GM23338 (cell line): Measurements from ENCODE around the gene NTMT1. TPM values are rescaled to one million over a fixed set of nuclear protein-coding genes. Genes with fewer than 3 reads are reported as not detected.

Source experiments
- ATAC-seq: fragments of 200-7000 bp; cut with Tn5 transposase; 3 replicates; pipeline ENCODE4 v1.9.1; 2020
- DNase-seq: peaks from one replicate; pipeline ENCODE4 v3.0.0-alpha.2; 2015; ENCODE audit warnings: low spot score
- H2AFZ ChIP-seq: fragments of 200-600 bp; sonication (generic); 2 replicates; pipeline ENCODE4 v1.8.0; 2016; ENCODE audit warnings: antibody characterized with exemption, mild to moderate bottlenecking, moderate library complexity
- H3F3A ChIP-seq: fragments of 200-600 bp; sonication (generic); replicated peaks from 2 replicates; pipeline ENCODE4 v1.8.0; 2017; ENCODE audit warnings: antibody characterized with exemption, mixed run types, low read depth
- H3K27ac ChIP-seq: fragments of 200-600 bp; sonication (generic); 2 replicates; pipeline ENCODE4 v1.6.1; 2016; ENCODE audit warnings: low read depth
- H3K27me3 ChIP-seq: fragments of 200-600 bp; sonication (generic); 2 replicates; pipeline ENCODE4 v1.8.0; 2016; ENCODE audit warnings: mild to moderate bottlenecking, mixed run types, moderate library complexity; ENCODE audit not compliant: insufficient read depth
- H3K36me3 ChIP-seq: fragments of 200-600 bp; sonication (generic); 2 replicates; pipeline ENCODE4 v1.8.0; 2016; ENCODE audit warnings: mild to moderate bottlenecking; ENCODE audit not compliant: insufficient read depth
- H3K4me1 ChIP-seq: fragments of 200-600 bp; sonication (generic); 2 replicates; pipeline ENCODE4 v1.8.0; 2016; ENCODE audit warnings: mild to moderate bottlenecking, moderate library complexity; ENCODE audit not compliant: insufficient read depth
- H3K4me2 ChIP-seq: fragments of 200-600 bp; sonication (generic); 2 replicates; pipeline ENCODE4 v1.7.1; 2017; ENCODE audit warnings: mixed run types
- H3K4me3 ChIP-seq: fragments of 200-600 bp; sonication (generic); 2 replicates; pipeline ENCODE4 v1.6.1; 2016; ENCODE audit warnings: mixed run types
- H3K79me2 ChIP-seq: fragments of 200-600 bp; sonication (generic); replicated peaks from 2 replicates; pipeline ENCODE4 v1.8.0; 2017; ENCODE audit warnings: mild to moderate bottlenecking; ENCODE audit not compliant: insufficient read depth
- H3K9me2 ChIP-seq: fragments of 200-600 bp; sonication (generic); 2 replicates; pipeline ENCODE4 v1.8.0; 2017; ENCODE audit not compliant: insufficient read depth
- H4K20me1 ChIP-seq: fragments of 200-600 bp; sonication (generic); replicated peaks from 2 replicates; pipeline ENCODE4 v1.8.0; 2017; ENCODE audit warnings: mild to moderate bottlenecking; ENCODE audit not compliant: insufficient read depth
- H3K27ac Mint-ChIP-seq: 2 replicates; pipeline ENCODE4 v1.8.0; 2020; ENCODE audit warnings: inconsistent platforms, mild to moderate bottlenecking, moderate library complexity, mixed read lengths
- H3K27me3 Mint-ChIP-seq: 3 replicates; pipeline ENCODE4 v1.8.0; 2022; ENCODE audit warnings: low read depth, mild to moderate bottlenecking, moderate library complexity, mixed read lengths, inconsistent platforms; ENCODE audit not compliant: insufficient read depth, poor library complexity
- H3K36me3 Mint-ChIP-seq: 3 replicates; pipeline ENCODE4 v1.8.0; 2021; ENCODE audit warnings: low read depth, mild to moderate bottlenecking, inconsistent platforms, moderate library complexity, mixed read lengths
- H3K4me1 Mint-ChIP-seq: 3 replicates; pipeline ENCODE4 v1.8.0; 2020; ENCODE audit warnings: mild to moderate bottlenecking, inconsistent platforms, mixed read lengths
- H3K4me3 Mint-ChIP-seq: 3 replicates; pipeline ENCODE4 v1.8.0; 2021; ENCODE audit warnings: moderate library complexity, mild to moderate bottlenecking, inconsistent platforms, mixed read lengths
- H3K9me3 Mint-ChIP-seq: 3 replicates; pipeline ENCODE4 v1.8.0; 2020; ENCODE audit warnings: moderate library complexity, mild to moderate bottlenecking, inconsistent platforms, mixed read lengths
- POLR2AphosphoS5 ChIP-seq: IDR thresholded peaks from 2 replicates; pipeline ENCODE4 v1.6.1; 2016; ENCODE audit warnings: antibody characterized with exemption, low read depth
- ZNF331 ChIP-seq: fragments of 250-450 bp; sonication (Bioruptor Pico); IDR thresholded peaks from 2 replicates; pipeline ENCODE4 v1.5.0; 2020; ENCODE audit warnings: low read depth, mild to moderate bottlenecking, moderate library complexity
- polyA plus RNA-seq: library from polyadenylated mRNA; unstranded; fragments of >200 nt; fragmentation: Nextera tagmentation; extraction: Ambion mirVana; gene quantifications from 2 replicates; pipeline ENCODE4 v1.2.1, GENCODE V29; 2016
- total RNA-seq: library from RNA; depleted of rRNA; stranded (reverse); fragments of >200 nt; shearing (Covaris generic); gene quantifications from 2 replicates; pipeline ENCODE4 v1.2.3, GENCODE V29; 2014
- TF ChIP-seq, protein P1 (sequence below): IDR thresholded peaks from 2 replicates; pipeline ENCODE4 v1.6.1; 2016; ENCODE audit warnings: antibody characterized with exemption

NTMT1 gene
- total and polyA plus RNA-seq, 2 experiments from 2014 or later, result 59.4 to 108 TPM

DNA sequence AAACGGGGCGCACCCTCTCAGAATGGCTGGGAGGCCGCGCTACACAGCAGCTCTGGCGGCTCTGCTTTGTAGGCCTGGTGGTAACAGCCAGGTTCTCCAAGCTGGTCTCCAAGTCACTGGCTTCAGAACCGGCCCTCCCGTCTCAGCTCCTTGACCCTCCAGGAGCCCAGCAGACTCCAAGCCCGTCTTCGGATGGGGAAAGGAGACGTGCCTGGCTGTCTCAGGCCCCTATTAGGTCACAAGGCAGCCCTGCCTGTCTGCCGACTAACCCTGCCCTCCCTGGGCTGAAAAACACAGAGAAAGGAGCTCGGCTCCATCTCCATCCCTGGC, 13.8 kb downstream of the NTMT1 start:
- no peak overlapping the region for H3K27ac ChIP-seq
- no peak overlapping the region for H3K4me2 ChIP-seq
- Mint-ChIP-seq H3K4me3 (peak overlapping the region; percentile 83; the same call in 1 of the 3 replicates), H3K4me1 (peaks cover 9% of the 10 kb centered on the region), H3K36me3 (peaks cover 26% of the 10 kb centered on the region), H3K27ac (no peak overlapping the region), H3K9me3 (no peaks in the 10 kb centered on the region), H3K27me3 (peaks cover 14% of the 10 kb centered on the region)
- H3K79me2 ChIP-seq, result peaks cover 10% of the 10 kb centered on the region
- no peaks in the 10 kb centered on the region; the same call in 1 of the 2 replicates for H3K36me3 ChIP-seq
- ATAC-seq (no peak), DNase-seq (no peak)
- H3K9me2 ChIP-seq, result no peaks in the 10 kb centered on the region
- no peak for TF ChIP-seq POLR2AphosphoS5
- TF ChIP-seq, protein P1, sequence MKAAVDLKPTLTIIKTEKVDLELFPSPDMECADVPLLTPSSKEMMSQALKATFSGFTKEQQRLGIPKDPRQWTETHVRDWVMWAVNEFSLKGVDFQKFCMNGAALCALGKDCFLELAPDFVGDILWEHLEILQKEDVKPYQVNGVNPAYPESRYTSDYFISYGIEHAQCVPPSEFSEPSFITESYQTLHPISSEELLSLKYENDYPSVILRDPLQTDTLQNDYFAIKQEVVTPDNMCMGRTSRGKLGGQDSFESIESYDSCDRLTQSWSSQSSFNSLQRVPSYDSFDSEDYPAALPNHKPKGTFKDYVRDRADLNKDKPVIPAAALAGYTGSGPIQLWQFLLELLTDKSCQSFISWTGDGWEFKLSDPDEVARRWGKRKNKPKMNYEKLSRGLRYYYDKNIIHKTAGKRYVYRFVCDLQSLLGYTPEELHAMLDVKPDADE, result no peak
- no peaks in the 10 kb centered on the region for H3K4me1 ChIP-seq
- no peak overlapping the region for H2AFZ ChIP-seq
- peaks cover 26% of the 10 kb centered on the region for H4K20me1 ChIP-seq
- H3K4me3 ChIP-seq, result no peak overlapping the region
- H3F3A ChIP-seq, result no peaks in the 10 kb centered on the region; the same call in 1 of the 2 replicates
- H3K27me3 ChIP-seq, result no peaks in the 10 kb centered on the region

DNA sequence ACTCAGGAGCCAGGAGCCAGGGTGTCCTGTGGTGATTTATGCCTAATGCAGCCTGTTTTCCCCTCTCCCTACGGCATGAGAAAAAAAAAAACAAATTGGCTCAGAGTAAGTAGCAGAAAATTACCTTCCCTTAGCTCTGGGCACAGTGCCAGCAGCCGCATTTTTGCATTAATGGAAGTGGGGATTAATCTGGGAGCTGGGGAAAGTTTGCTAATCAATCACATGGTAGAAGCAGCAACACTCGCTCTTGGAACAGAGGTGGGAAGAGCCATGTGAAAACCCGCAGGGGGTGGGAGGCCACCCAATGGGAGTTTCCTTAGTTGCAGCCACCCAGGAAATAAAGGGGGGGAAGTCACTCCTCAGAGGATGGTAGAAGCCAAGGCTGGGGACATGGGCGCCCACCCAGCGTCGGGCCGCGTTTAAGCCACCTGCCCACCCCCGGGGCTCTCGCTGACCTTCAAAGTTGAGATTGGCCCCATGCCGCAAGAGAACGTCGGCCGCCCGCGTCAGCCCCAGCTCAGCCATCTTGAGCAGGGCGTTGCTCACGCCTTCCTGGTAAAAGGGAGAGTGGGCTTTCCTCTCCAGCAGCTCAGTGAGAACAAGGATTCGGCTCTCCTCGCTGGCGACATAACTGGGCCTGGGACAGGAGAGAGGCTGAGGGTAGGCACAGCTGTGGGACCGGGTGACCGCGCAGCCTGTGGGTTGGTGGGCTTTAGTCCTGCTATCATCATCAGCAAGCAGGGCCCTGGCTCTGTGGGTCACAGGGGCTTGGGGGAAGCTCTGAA, 14.3 kb downstream of the NTMT1 start:
- Mint-ChIP-seq H3K4me3 (peak overlapping the region; percentile 83), H3K4me1 (peaks cover 9% of the 10 kb centered on the region), H3K27me3 (peaks cover 14% of the 10 kb centered on the region), H3K9me3 (no peaks in the 10 kb centered on the region; the same call in 2 of the 3 replicates), H3K36me3 (peaks cover 20% of the 10 kb centered on the region), H3K27ac (no peak overlapping the region)
- H3K9me2 ChIP-seq, result no peaks in the 10 kb centered on the region
- no peak overlapping the region for H2AFZ ChIP-seq
- DNase-seq, result no peak
- peak overlapping the region; percentile 94 for H3K4me3 ChIP-seq
- no peak overlapping the region for H3K27ac ChIP-seq
- H4K20me1 ChIP-seq, result peaks cover 21% of the 10 kb centered on the region
- H3K27me3 ChIP-seq, result no peaks in the 10 kb centered on the region
- H3F3A ChIP-seq, result no peaks in the 10 kb centered on the region
- peak overlapping the region; percentile 91 for H3K4me2 ChIP-seq
- H3K36me3 ChIP-seq, result no peaks in the 10 kb centered on the region
- no peak for TF ChIP-seq ZNF331
- H3K4me1 ChIP-seq, result no peaks in the 10 kb centered on the region
- peaks cover 10% of the 10 kb centered on the region for H3K79me2 ChIP-seq
- no peak for ATAC-seq

DNA sequence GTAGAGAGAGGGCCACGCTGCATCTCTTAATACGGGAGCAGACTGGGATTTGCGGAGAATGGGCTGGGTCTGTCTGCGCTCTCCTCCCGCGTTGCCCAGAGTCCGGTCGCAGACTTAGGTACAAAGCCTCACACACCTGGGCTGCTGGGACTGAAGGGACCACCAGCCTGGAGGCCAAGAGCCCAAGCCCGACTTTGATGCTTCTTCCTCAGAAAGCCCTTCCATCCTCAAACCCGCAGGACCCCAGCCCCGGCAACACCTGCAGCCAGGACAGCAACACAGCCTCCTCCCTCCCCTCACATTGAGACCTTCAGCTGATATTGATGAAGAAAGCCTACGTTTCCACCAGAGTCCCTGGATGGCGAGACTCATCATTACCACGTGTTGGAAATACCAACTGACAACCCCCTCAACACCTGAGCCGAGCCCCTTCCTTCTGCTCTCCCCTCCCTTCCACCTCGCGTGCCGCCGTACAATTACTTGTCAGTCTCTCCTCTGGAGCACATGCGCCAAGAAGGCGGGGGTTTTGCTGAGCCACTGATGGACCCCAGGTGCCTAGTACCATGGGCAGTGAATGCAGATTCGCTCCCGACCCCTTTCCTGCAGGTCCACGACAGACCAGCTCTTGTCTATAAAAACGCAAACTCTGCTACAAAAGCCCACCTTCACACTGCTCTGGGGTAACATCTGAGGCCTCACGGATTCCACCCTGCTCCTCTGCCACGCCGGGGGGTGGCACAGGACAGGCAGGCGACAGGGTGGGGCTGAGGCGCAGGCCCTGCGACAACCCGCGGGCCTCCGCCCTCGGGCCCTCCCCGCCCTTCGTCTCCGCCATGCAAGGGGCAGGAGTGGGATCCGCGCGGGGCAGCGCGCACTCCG, 15.1 kb downstream of the NTMT1 start:
- Mint-ChIP-seq H3K9me3 (no peaks in the 10 kb centered on the region; the same call in 2 of the 3 replicates), H3K4me3 (peak overlapping the region; percentile 83), H3K27ac (no peak overlapping the region), H3K27me3 (peaks cover 17% of the 10 kb centered on the region), H3K36me3 (peaks cover 13% of the 10 kb centered on the region), H3K4me1 (peaks cover 9% of the 10 kb centered on the region)
- no peaks in the 10 kb centered on the region for H3K36me3 ChIP-seq
- peak overlapping the region; percentile 91 for H3K4me2 ChIP-seq
- no peak; the same call in 2 of the 3 replicates for ATAC-seq
- no peak for TF ChIP-seq POLR2AphosphoS5
- TF ChIP-seq, protein P1, result no peak
- no peaks in the 10 kb centered on the region for H3K9me2 ChIP-seq
- peaks cover 21% of the 10 kb centered on the region for H4K20me1 ChIP-seq
- no peak overlapping the region for H3K27ac ChIP-seq
- H3K79me2 ChIP-seq, result peaks cover 10% of the 10 kb centered on the region
- no peaks in the 10 kb centered on the region for H3K27me3 ChIP-seq
- DNase-seq, result no peak
- no peak overlapping the region for H2AFZ ChIP-seq
- peak overlapping the region; percentile 94 for H3K4me3 ChIP-seq
- H3F3A ChIP-seq, result no peaks in the 10 kb centered on the region
- H3K4me1 ChIP-seq, result no peaks in the 10 kb centered on the region
